Fibroblast of lung (primary cell): Measurements from ENCODE around the gene RNF19B.

Experiments used
- CTCF ChIP-seq, 2 donors: IDR thresholded peaks in 1 of 2; conservative IDR thresholded peaks in 1 of 2; 1 replicate in 1 of 2; 2 replicates in 1 of 2; pipeline ENCODE4 v1.5.1; 2011 to 2012; ENCODE audit warnings: low read length in 2 of 2, control low read depth in 1 of 2, inconsistent platforms in 1 of 2, low read depth in 1 of 2, mild to moderate bottlenecking in 1 of 2
- EZH2 ChIP-seq: IDR thresholded peaks from 2 replicates; pipeline ENCODE4 v1.5.1; 2012; ENCODE audit warnings: low read length, control low read depth, mild to moderate bottlenecking; ENCODE audit errors: missing control alignments

GRCh38 chr1:32944180-32944579 is 20.4 kb downstream of the RNF19B start:
- TF ChIP-seq CTCF (conservative IDR thresholded peaks at IDR 0.05 in 1 of 2, IDR thresholded peaks at IDR 0.05 in 1 of 2; ENCODE audit: low read depth in 1 of 2, low read length in 2 of 2) (no peak), EZH2 (no peak)
